Measurements from ENCODE around the gene CATSPERB.

Gene CATSPERB

DNA sequence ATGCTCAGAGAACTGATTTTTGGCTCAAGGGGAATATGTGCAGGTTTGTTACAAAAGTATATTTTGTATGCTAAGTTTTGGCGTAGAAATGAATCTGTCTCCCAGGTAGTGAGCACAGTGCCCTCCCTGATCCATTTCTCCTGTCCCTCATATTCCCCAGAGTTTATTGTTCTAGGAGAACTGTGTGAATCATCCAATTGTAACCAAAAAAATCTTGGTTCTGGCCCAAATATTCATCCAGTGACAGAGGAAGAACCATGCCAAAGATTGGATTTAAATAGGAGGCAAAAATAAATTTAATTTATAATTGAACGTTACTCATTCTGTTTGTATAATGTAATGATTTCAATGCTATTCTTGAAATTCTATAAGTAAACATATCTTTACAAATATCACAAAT, 4.8 kb downstream of the CATSPERB start:
- TF ChIP-seq, protein P1, sequence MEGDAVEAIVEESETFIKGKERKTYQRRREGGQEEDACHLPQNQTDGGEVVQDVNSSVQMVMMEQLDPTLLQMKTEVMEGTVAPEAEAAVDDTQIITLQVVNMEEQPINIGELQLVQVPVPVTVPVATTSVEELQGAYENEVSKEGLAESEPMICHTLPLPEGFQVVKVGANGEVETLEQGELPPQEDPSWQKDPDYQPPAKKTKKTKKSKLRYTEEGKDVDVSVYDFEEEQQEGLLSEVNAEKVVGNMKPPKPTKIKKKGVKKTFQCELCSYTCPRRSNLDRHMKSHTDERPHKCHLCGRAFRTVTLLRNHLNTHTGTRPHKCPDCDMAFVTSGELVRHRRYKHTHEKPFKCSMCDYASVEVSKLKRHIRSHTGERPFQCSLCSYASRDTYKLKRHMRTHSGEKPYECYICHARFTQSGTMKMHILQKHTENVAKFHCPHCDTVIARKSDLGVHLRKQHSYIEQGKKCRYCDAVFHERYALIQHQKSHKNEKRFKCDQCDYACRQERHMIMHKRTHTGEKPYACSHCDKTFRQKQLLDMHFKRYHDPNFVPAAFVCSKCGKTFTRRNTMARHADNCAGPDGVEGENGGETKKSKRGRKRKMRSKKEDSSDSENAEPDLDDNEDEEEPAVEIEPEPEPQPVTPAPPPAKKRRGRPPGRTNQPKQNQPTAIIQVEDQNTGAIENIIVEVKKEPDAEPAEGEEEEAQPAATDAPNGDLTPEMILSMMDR (IDR thresholded peaks at IDR 0.05; ENCODE audit: insufficient read depth, low read length, missing control alignments): no peak
- ChIA-PET CTCF (no interaction called here), POLR2A (no interaction called here)
- DNase-seq (ENCODE audit: low read depth, low spot score): no peak
- no peak overlapping the region for H3K4me3 ChIP-seq (ENCODE audit: low read depth, low read length)

DNA sequence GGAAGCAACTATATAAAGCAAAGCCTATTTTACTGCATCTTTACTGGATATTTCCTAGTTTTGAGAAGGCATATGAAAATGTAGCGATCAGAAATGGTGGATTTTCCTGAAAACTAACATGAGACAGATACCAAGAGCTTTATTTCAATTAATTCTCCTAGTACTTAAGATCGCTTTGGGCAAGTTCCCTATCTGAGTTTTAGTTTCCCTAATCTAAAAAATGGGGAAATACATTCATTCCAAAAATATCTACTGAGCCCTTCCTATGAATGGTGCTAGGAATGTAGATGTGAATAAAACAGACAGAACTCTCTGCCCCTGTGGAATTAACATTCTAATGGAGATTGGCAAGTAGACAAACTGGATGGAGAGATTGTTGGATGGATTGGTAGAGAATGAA, 8.4 kb downstream of the CATSPERB start:
- TF ChIP-seq, protein P1 (IDR thresholded peaks at IDR 0.05; ENCODE audit: insufficient read depth, low read length, missing control alignments): no peak
- no peak for DNase-seq (ENCODE audit: low read depth, low spot score)
- POLR2A ChIA-PET: no interaction called here
- no peak overlapping the region for H3K4me3 ChIP-seq (ENCODE audit: low read depth, low read length)
- CTCF ChIA-PET: no interaction called here

DNA sequence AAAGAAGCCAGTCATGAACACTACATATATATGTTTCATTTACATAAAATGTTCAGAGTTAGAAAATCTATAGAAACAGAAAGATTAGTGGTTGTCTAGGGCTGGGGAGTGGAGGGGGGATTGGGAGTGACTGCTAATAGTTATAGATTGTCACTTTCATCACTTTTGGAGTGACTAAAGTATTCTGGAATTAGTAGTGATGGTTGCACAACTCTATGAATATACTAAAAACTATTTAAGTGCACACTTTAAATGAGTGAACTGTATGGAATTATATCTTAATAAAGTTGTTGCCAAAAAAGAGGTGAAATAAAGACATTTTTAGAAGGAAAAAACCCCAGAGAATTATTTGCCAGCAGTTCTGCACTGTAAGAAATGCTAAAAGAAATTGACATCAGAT, 9.5 kb downstream of the CATSPERB start:
- H3K4me3 ChIP-seq (ENCODE audit: low read depth, low read length): no peak overlapping the region
- DNase-seq (ENCODE audit: low read depth, low spot score): no peak
- TF ChIP-seq, protein P1 (IDR thresholded peaks at IDR 0.05; ENCODE audit: insufficient read depth, low read length, missing control alignments): no peak
- CTCF ChIA-PET: no interaction called here
- POLR2A ChIA-PET: no interaction called here

DNA sequence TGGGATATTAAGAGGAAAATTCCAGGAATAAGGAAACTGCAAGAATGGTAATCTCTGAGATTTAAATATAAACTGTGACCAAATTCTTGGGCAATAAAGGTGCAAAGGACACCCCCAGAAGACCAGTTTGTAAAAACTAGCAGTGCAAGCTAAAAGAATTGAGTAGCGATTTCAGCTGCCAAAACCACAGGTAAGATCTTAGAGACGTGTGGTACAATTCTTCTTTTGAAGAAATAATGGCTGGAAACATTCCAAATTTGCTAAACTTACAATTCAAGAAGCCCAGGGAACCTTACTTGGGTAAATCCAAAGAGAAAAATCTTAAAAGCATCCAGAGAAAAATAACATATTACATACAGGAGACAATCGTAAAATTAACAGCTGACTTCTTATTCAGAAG, 12.0 kb downstream of the CATSPERB start:
- no peak overlapping the region for H3K4me3 ChIP-seq (ENCODE audit: low read depth, low read length)
- POLR2A ChIA-PET: no interaction called here
- TF ChIP-seq, protein P1 (IDR thresholded peaks at IDR 0.05; ENCODE audit: insufficient read depth, low read length, missing control alignments): no peak
- CTCF ChIA-PET: no interaction called here
- DNase-seq (ENCODE audit: low read depth, low spot score): no peak

DNA sequence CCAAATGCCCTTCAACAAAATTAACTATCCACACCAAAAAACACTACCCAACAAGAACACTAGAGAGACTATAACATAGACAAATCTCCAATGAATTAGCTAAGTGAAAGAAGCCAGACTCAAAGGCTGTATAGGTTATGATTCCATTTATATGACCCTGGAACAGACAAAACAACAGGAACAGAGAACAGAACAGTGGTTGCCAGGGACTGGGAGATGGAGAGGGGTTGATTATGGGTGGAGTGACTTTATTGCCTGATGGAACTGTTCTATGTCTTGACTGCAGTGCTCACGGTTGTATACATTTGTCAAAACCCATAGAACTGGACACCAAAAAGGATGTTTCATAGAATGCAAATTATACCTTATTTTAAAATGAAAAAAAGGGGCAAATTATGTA, 14.9 kb downstream of the CATSPERB start:
- TF ChIP-seq, protein P1 (IDR thresholded peaks at IDR 0.05; ENCODE audit: insufficient read depth, low read length, missing control alignments): no peak
- ChIA-PET CTCF (no interaction called here), POLR2A (no interaction called here)
- H3K4me3 ChIP-seq (ENCODE audit: low read depth, low read length): no peak overlapping the region
- no peak for DNase-seq (ENCODE audit: low read depth, low spot score)

DNA sequence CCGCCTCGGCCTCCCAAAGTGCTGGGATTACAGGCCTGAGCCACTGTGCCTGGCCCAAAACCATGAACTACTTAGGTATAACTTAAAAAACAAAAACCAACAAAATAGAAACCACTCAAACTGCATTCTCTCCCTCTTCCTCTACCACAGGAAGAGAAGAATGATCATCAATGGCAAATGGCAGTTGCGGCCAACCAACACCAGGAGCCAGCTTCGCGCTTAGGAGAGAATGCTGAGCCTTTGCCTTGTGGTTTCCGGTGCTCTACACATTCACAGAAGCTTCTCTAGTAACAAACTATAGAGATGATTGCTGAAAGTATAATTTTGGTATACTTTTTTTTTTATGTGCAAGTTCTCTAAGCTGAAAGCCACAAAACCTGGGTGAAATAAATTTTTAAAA, 17.1 kb downstream of the CATSPERB start:
- DNase-seq (ENCODE audit: low read depth, low spot score): no peak
- no peak overlapping the region for H3K4me3 ChIP-seq (ENCODE audit: low read depth, low read length)
- CTCF ChIA-PET: no interaction called here
- TF ChIP-seq, protein P1 (IDR thresholded peaks at IDR 0.05; ENCODE audit: insufficient read depth, low read length, missing control alignments): no peak
- POLR2A ChIA-PET: no interaction called here
